DMS79 (cell line): ENCODE measurements around the gene TXN2.
"Not testable (repeated sequence)": the region's sequence is repeated elsewhere in the genome, so short reads cannot be mapped to it uniquely, and the experiment has no call there.

Experiments used
- DNase-seq: peaks from one replicate; lab custom pipeline; 2025; lab: John Stamatoyannopoulos, UW

Gene TXN2

GRCh38 chr22:36455571-36456463 lies 25.6 kb downstream of the TXN2 start:
- peak; percentile 21 for DNase-seq

DNA sequence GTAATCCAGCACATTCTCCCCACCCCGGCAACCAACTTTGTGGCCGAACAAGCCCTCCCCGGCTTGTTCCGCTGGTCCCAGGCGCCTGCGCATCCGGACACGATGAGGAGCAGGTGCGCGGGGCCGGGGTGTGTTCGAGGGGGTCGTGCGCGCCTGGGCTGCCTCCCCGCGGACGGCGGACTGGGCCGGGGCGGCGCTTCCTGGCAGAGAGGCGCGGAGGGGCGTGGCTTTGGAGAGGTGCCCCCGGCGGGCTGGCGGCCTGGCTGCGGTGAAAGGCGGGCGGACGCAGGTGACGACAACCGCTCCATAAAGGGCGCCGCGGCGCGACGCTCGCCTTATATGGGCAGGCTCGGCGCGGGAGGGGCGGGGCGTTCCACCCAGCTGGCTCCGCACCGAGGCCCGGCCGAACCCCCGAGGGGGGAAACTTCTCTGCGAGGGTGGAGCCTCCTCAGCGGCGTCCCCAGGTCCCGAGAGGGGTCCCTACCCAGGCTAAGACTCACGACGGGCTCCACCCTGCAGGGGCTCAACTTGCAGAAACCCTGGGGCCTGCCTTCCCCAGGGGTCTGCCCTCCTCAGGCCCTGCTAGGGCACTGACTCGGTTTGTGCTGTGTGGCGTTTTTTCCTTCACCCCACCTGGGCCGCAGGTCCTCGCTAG lies 26.4 kb downstream of the TXN2 start:
- peak; percentile 64 for DNase-seq

GRCh38 chr22:36453855-36454378 lies 27.5 kb downstream of the TXN2 start:
- no peak for DNase-seq

GRCh38 chr22:36452978-36453607 lies 28.3 kb downstream of the TXN2 start:
- not testable (repeated sequence) for DNase-seq

GRCh38 chr22:36452250-36452977 lies 29.0 kb downstream of the TXN2 start:
- DNase-seq: no peak

DNA sequence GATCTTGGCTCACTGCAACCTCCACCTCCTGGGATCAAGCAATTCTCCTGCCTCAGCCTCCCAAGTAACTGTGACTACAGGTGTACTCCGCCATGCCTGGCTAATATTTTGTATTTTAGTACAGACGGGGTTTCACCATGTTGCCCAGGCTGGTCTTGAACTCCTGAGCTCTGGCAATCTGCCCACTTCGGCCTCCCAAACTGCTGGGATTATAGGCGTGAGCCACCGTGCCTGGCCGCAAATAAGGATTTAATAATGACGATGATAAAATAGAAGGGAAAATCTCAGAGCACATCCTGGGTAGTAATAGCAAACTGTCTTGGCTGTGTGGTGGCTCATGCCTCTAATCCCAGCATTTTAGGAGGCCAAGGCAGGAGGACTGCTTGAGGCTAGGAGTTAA lies 30.5 kb downstream of the TXN2 start:
- DNase-seq: not testable (repeated sequence)

DNA sequence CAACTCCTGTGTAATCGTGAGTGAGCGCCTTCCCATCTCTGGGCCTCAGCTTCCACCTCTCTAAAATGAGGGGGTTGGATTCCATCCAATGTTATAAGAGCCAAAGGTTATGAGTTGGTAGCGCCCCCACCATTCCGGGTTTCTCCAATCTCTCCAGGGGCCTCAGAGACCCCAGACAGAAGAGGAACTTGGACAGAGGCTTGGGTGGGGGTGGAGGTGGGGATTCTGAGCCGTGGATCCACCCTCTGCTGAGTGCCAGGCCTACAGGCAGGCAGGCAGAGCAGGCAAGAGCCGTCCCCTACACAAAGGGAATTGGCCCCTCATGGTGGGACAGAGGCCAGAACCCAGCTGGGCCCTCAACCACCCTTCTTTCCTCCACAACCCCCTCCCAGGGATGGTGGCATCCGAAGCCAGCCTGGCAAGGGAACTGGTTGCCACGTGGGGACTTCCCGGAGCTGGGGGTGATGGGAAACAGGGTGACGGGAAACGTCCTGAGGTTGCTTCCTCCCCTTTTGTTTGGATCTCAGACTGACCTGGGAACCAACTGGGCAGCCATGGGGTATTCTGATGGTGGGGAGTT lies 31.8 kb downstream of the TXN2 start:
- DNase-seq: no peak

- DNase-seq: no peak
Observed at GRCh38 chr22:36447632-36448031, 33.8 kb downstream of the TXN2 start.

DNA sequence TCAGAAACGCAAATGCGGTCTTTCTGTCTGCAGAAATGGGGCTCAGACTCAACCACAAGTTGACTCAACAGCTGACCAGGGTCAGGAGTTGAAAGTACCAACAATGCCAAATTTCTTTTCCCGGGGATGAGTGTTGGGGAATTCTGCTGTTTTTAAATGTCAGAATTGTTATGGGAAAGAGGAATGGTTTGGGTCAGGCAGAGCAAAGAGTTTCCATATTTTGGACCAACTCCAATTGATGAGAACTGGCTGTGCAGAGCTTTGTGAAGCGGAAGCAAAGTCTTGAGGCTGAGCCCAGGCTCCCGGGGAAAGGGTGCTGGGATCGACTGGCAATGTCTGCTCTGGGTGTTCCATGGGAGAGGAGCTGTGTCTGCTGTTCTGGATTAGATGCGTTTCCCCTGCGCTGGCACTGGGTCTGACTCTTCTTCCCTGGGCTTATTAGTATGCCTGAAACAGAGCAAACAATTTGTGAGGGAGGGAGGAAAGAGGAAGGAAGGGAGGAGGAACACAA lies 36.2 kb downstream of the TXN2 start:
- DNase-seq: no peak

GRCh38 chr22:36443198-36443770 lies 38.2 kb downstream of the TXN2 start:
- DNase-seq: peak; percentile 37

DNA sequence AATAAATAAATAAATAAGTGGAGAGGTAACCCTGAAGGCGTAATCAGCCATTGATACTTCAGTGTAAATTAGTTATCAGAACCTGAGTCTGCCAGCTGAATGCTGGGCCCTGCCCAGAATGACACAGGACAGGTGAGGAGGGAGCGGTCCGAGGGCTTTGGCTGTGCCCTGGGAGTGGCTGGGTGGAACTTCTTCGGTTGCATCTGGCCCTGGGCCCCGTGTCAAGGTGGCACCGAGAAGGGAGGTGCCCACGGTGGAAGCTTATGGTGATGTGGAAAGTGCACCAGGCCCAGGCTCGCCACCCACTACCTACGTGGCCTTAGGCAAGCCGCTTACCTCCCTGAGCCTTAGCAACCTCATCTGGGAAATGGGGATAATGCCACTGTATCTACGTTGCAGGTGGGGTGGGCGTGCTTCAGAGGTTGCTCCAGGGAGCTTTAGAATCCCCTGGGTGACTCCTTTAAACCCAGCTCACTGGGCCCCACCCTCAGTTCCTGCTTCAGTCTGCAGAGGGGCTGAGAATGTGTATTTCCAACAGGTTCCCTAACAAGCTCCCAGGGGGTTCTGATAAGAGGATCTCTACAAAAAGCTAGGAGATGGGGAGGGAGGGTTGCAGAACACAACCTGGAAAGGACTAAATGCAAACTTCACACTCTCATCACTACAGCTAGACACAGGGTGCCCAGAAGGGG lies 38.8 kb downstream of the TXN2 start:
- DNase-seq: no peak

GRCh38 chr22:36440429-36441002 lies 40.9 kb downstream of the TXN2 start:
- no peak for DNase-seq

DNA sequence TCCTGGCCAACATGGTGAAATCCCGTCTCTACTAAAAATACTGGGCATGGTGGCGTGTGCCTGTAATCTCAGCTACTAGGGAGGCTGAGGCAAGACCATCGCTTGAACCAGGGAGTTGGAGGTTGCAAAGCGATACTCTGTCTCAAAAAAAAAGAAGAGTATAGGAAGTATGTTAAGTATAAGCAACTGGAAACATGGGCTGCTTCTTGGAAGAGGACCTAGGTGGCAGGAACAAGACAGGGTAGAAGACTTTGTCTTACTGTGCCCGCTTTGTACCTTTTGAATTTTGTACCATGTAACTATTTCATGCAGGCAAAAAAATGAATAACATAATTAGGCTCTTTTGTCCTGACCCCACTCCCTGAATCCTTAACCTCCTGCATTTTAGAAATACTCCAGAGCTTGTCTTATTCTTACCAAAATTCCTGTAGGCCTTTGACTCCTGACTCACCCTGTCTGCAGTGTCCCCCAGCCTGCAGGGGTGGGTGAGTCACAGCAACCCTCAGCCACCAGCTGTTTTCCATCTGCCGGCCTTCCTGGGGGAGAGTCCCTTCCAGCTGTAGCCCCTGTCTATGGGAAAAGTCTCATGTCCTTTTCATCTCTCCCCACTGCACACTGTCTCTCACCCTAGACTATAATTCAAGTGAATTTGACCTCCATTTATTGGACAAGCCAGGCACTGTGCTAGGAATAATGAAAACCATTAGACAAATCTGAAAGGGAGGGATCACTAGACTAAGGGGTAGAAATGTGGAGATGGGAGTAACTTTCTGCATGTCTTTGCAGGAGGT lies 41.8 kb downstream of the TXN2 start:
- no peak for DNase-seq

- DNase-seq: peak; percentile 68
Observed at GRCh38 chr22:36435516-36436415, 45.7 kb downstream of the TXN2 start.

GRCh38 chr22:36433318-36434231 lies 47.9 kb downstream of the TXN2 start:
- DNase-seq: peak; percentile 72

GRCh38 chr22:36432592-36433317 lies 48.7 kb downstream of the TXN2 start:
- DNase-seq: no peak
